HL-60 (cell line): ENCODE data around the gene DPYD.

Experiments used
- DNase-seq, 2 experiments: peaks; one replicate each; pipeline ENCODE4 v3.0.0-alpha.2; 2010 to 2020; ENCODE audit warnings: low read depth in 1 of 2, low spot score in 1 of 2
- H3K27ac ChIP-seq: fragments of 250-450 bp; sonication (Bioruptor Pico); replicated peaks from 2 replicates; pipeline ENCODE4 v1.5.1; 2020; ENCODE audit warnings: mild to moderate bottlenecking, moderate library complexity
- H3K27me3 ChIP-seq: fragments of 250-450 bp; sonication (Bioruptor Pico); 2 replicates; pipeline ENCODE4 v1.5.1; 2021; ENCODE audit warnings: mild to moderate bottlenecking, moderate library complexity; ENCODE audit not compliant: insufficient read depth, poor library complexity, severe bottlenecking
- H3K4me3 ChIP-seq: replicated peaks from 2 replicates; pipeline ENCODE4 v1.5.1; 2011; ENCODE audit warnings: mild to moderate bottlenecking, control low read depth, low read length; ENCODE audit not compliant: insufficient read depth
- CTCF ChIP-seq: IDR thresholded peaks from one replicate; pipeline ENCODE4 v1.5.1; 2011; ENCODE audit warnings: low read length, control low read depth, inconsistent platforms; ENCODE audit not compliant: insufficient read depth
- GABPA ChIP-seq: IDR thresholded peaks from 2 replicates; pipeline ENCODE4 v1.6.1; 2012; ENCODE audit warnings: low read depth
- POLR2AphosphoS5 ChIP-seq: IDR thresholded peaks from 2 replicates; pipeline ENCODE4 v1.6.1; 2012; ENCODE audit warnings: low read depth
- REST ChIP-seq: IDR thresholded peaks from 2 replicates; pipeline ENCODE4 v1.6.1; 2012; ENCODE audit warnings: low read depth; ENCODE audit not compliant: insufficient replicate concordance
- SPI1 ChIP-seq: IDR thresholded peaks from 2 replicates; pipeline ENCODE4 v1.6.1; 2012; ENCODE audit warnings: low read depth, mild to moderate bottlenecking, borderline replicate concordance

DPYD gene

GRCh38 chr1:97593192-97593591, 327.6 kb downstream of the DPYD start:
- H3K27ac ChIP-seq: no peak overlapping the region
- TF ChIP-seq GABPA (no peak), SPI1 (no peak), CTCF (no peak), POLR2AphosphoS5 (no peak), REST (no peak)
- H3K27me3 ChIP-seq: no peaks in the 10 kb centered on the region
- no peak for DNase-seq
- H3K4me3 ChIP-seq: no peak overlapping the region

GRCh38 chr1:97588772-97589171, 332.1 kb downstream of the DPYD start:
- Histone ChIP-seq H3K27me3 (no peaks in the 10 kb centered on the region), H3K27ac (no peak overlapping the region), H3K4me3 (no peak overlapping the region)
- DNase-seq: no peak
- TF ChIP-seq POLR2AphosphoS5 (no peak), REST (no peak), SPI1 (no peak), CTCF (no peak), GABPA (no peak)

GRCh38 chr1:97581614-97582051, 339.2 kb downstream of the DPYD start:
- TF ChIP-seq GABPA (no peak), REST (no peak), SPI1 (no peak), POLR2AphosphoS5 (no peak), CTCF (no peak)

More at GRCh38 chr1:97581614-97582051, 339.2 kb downstream of the DPYD start:
- H3K27me3 ChIP-seq: no peaks in the 10 kb centered on the region
- H3K4me3 ChIP-seq: no peak overlapping the region
- DNase-seq: no peak
- H3K27ac ChIP-seq: no peak overlapping the region
